Kidney (tissue), 14 donors: Measurements from ENCODE around the gene FGD6. TPM values are rescaled to one million over a fixed set of nuclear protein-coding genes. Genes with fewer than 3 reads are reported as not detected.

Experiments used
- DNase-seq, 5 donors: peaks; one replicate each; pipeline ENCODE4 v3.0.0-alpha.2; 2013 to 2020
- FAIRE-seq: peaks from 2 replicates; lab custom pipeline; 2012; peaks lifted over from hg19 to GRCh38; lab: Jason Lieb, UNC
- H3K27ac ChIP-seq, 2 donors: one replicate each; pipeline ENCODE4 v1.7.0; 2013; ENCODE audit warnings: low read depth in 2 of 2, low read length in 2 of 2, inconsistent platforms in 1 of 2
- H3K27me3 ChIP-seq: one replicate; pipeline ENCODE4 v1.7.1; 2013; ENCODE audit warnings: low read length, inconsistent platforms; ENCODE audit not compliant: control insufficient read depth, insufficient read depth
- H3K36me3 ChIP-seq, 3 donors: one replicate each; pipeline versions ENCODE4 v1.7.0 to v1.7.1; 2013; ENCODE audit warnings: low read length in 3 of 3, control low read depth in 1 of 3, inconsistent platforms in 1 of 3; ENCODE audit not compliant: insufficient read depth in 3 of 3, control insufficient read depth in 2 of 3
- H3K4me1 ChIP-seq, 3 donors: one replicate each; pipeline versions ENCODE4 v1.7.0 to v1.7.1; 2013; ENCODE audit warnings: low read length in 3 of 3, inconsistent platforms in 1 of 3, low read depth in 1 of 3; ENCODE audit not compliant: control insufficient read depth in 2 of 3, insufficient read depth in 2 of 3
- H3K4me3 ChIP-seq, 3 donors: one replicate each; pipeline versions ENCODE4 v1.7.0 to v1.8.1; 2013; ENCODE audit warnings: low read length in 3 of 3, control low read depth in 1 of 3, inconsistent platforms in 1 of 3
- H3K9ac ChIP-seq, 3 donors: one replicate each; pipeline versions ENCODE4 v1.7.0 to v1.7.1; 2013; ENCODE audit warnings: low read length in 3 of 3, control low read depth in 1 of 3, inconsistent platforms in 1 of 3
- H3K9me3 ChIP-seq, 3 donors: one replicate each; pipeline versions ENCODE4 v1.7.0 to v1.7.1; 2013; ENCODE audit warnings: low read length in 3 of 3, control low read depth in 1 of 3, inconsistent platforms in 1 of 3; ENCODE audit not compliant: control insufficient read depth in 2 of 3, insufficient read depth in 1 of 3
- CTCF ChIP-seq: IDR thresholded peaks from 3 replicates; pipeline ENCODE4 v1.5.1; 2012; ENCODE audit warnings: mild to moderate bottlenecking, moderate library complexity, borderline replicate concordance; ENCODE audit not compliant: insufficient read depth; ENCODE audit errors: extremely low read depth
- intact Hi-C: fragments of 100-400 bp; cut with DNase I; formaldehyde crosslinking; loops from one replicate; pipeline ENCODE4 v1.11.1; 2022
- polyA plus RNA-seq: library from polyadenylated mRNA; stranded (reverse); fragments of 350-450 nt; fragmentation: Illumina TruSeq; extraction: RNeasy Lipid Tissue Mini Kit (QIAGEN cat#74804); gene quantifications from one replicate; pipeline ENCODE4 v1.2.3, GENCODE V29; 2014; ENCODE audit warnings: low read depth, low replicate concordance; ENCODE audit not compliant: insufficient read depth
- total RNA-seq: library from RNA; stranded (reverse); fragmentation: NEBNext Ultra II Directional; extraction: Animal tissue kit (Norgen Biotek cat#: 25700); gene quantifications from one replicate; pipeline ENCODE4 v1.2.1, GENCODE V29; 2021
- donor health status: control.
- donor health status: control.
- donor health status: control.
- donor health status: control.
- donor health status: control.
- donor health status: DM: yes; HTN: yes; CAD: no.
- donor health status: Normal renal cell carcinoma (clear cell type).

FGD6 gene
- total and polyA plus RNA-seq, 2 donors from 2014 or later, result 1.2 to 19.8 TPM

GRCh38 chr12:95117178-95117599 is 100.1 kb downstream of the FGD6 start:
- H3K4me3 ChIP-seq, result no peak overlapping the region
- H3K27ac ChIP-seq, result no peak overlapping the region
- no peak overlapping the region for H3K9ac ChIP-seq
- H3K27me3 ChIP-seq, result no peaks in the 10 kb centered on the region
- no peaks in the 10 kb centered on the region for H3K4me1 ChIP-seq
- DNase-seq, result peak in 4 of 5 donors; percentile 47 to 94 (median 78)
- peak; percentile 97 for FAIRE-seq
- intact Hi-C loops, result loop anchor here (10.0 kb wide), 1 partner anchor 218 kb away; no protein-coding TSS in a partner anchor
- TF ChIP-seq CTCF, result peak; percentile 77
- no peaks in the 10 kb centered on the region for H3K36me3 ChIP-seq
- no peaks in the 10 kb centered on the region for H3K9me3 ChIP-seq

GRCh38 chr12:95116773-95117172 is 100.5 kb downstream of the FGD6 start:
- intact Hi-C loops, result loop anchor here (10.0 kb wide), 1 partner anchor 218 kb away; no protein-coding TSS in a partner anchor
- no peak for TF ChIP-seq CTCF
- no peaks in the 10 kb centered on the region for H3K4me1 ChIP-seq
- H3K4me3 ChIP-seq, result no peak overlapping the region
- no peaks in the 10 kb centered on the region for H3K9me3 ChIP-seq
- H3K27me3 ChIP-seq, result no peaks in the 10 kb centered on the region
- no peaks in the 10 kb centered on the region for H3K36me3 ChIP-seq
- no peak for FAIRE-seq
- no peak for DNase-seq
- no peak overlapping the region for H3K27ac ChIP-seq
- H3K9ac ChIP-seq, result no peak overlapping the region

- H3K27me3 ChIP-seq, result no peaks in the 10 kb centered on the region
- TF ChIP-seq CTCF, result no peak
- no peaks in the 10 kb centered on the region for H3K9me3 ChIP-seq
- intact Hi-C loops, result loop anchor here (10.0 kb wide), 1 partner anchor 218 kb away; no protein-coding TSS in a partner anchor
- no peak for FAIRE-seq
- H3K4me3 ChIP-seq, result no peak overlapping the region
- no peak overlapping the region for H3K27ac ChIP-seq
- no peak for DNase-seq
- H3K36me3 ChIP-seq, result no peaks in the 10 kb centered on the region
- no peak overlapping the region for H3K9ac ChIP-seq
- H3K4me1 ChIP-seq, result no peaks in the 10 kb centered on the region
Measured at GRCh38 chr12:95116341-95116740, 100.9 kb downstream of the FGD6 start.

GRCh38 chr12:95115641-95116040 is 101.6 kb downstream of the FGD6 start:
- no peak overlapping the region for H3K9ac ChIP-seq
- TF ChIP-seq CTCF, result no peak
- no peak overlapping the region for H3K27ac ChIP-seq
- FAIRE-seq, result no peak
- no peaks in the 10 kb centered on the region for H3K4me1 ChIP-seq
- H3K27me3 ChIP-seq, result no peaks in the 10 kb centered on the region
- H3K4me3 ChIP-seq, result no peak overlapping the region
- H3K9me3 ChIP-seq, result no peaks in the 10 kb centered on the region
- intact Hi-C loops, result loop anchor here (10.0 kb wide), 1 partner anchor 219 kb away; no protein-coding TSS in a partner anchor
- H3K36me3 ChIP-seq, result peaks cover 0 to 2% (median 0%) of the 10 kb centered on the region in 3 donors
- no peak for DNase-seq
